HCT116 (cell line): ENCODE measurements around the gene KIAA1614. TPM values are rescaled to one million over a fixed set of nuclear protein-coding genes. Genes with fewer than 3 reads are reported as not detected.

ENCODE experiments used
- ATAC-seq: fragments of 200-7000 bp; cut with Tn5 transposase; 2 replicates; pipeline ENCODE4 v1.9.1; 2020; ENCODE audit warnings: mild to moderate bottlenecking, moderate library complexity
- BruUV-seq: library from RNA; stranded (reverse); fragments of 400-500 nt; replicated peaks from 2 replicates; lab custom pipeline; 2021; lab: Mats Ljungman, UMichigan
- CTCF ChIA-PET: fragments of 300-600 bp; sonication (Branson Sonifier 250); formaldehyde crosslinking; loops from one replicate; lab custom pipeline; 2021; ENCODE audit warnings: antibody characterized with exemption; lab: Charles Lee
- POLR2A ChIA-PET: fragments of 300-600, 350-600 bp; sonication (Branson Sonifier 250); formaldehyde crosslinking; loops from one replicate; lab custom pipeline; 2021; ENCODE audit warnings: antibody characterized with exemption; lab: Charles Lee
- RAD21 ChIA-PET, 2 experiments: fragments of 300-600 bp; sonication (Branson Sonifier 250); formaldehyde crosslinking; loops; one replicate each; lab custom pipeline; 2023; ENCODE audit warnings: low total read pairs in 2 of 2; ENCODE audit not compliant: uncharacterized antibody in 2 of 2, unreplicated experiment in 2 of 2, low non-redundant PET in 1 of 2; lab: Charles Lee
- DNase-seq: peaks from one replicate; pipeline ENCODE4 v3.0.0-alpha.2; 2010; ENCODE audit warnings: low read depth, low spot score
- H2AFZ ChIP-seq: fragments of 200-600 bp; shearing (Covaris generic), sonication (generic); 2 replicates; pipeline ENCODE4 v1.6.1; 2017; ENCODE audit warnings: low read depth, mixed run types, mixed read lengths, antibody characterized with exemption, low read length; ENCODE audit not compliant: poor library complexity, severe bottlenecking
- H3K27ac ChIP-seq: 2 replicates; pipeline ENCODE4 v1.5.1; 2012; ENCODE audit warnings: low read depth, low read length
- H3K27me3 ChIP-seq: fragments of 200-600 bp; sonication (generic); 2 replicates; pipeline ENCODE4 v1.6.1; 2016; ENCODE audit warnings: mixed run types, low read length, mixed read lengths; ENCODE audit not compliant: insufficient read depth
- H3K36me3 ChIP-seq, 2 experiments: fragments of 200-500 bp in 1 of 2; fragments of 200-600 bp in 1 of 2; sonication (Bioruptor generic) in 1 of 2; sonication (generic) in 1 of 2; 2 replicates each; pipeline versions ENCODE4 v1.5.1 to v1.6.1; 2014 to 2016; ENCODE audit warnings: low read length in 2 of 2, inconsistent platforms in 1 of 2, mixed read lengths in 1 of 2, mixed run types in 1 of 2; ENCODE audit not compliant: insufficient read depth in 2 of 2, control insufficient read depth in 1 of 2
- H3K4me1 ChIP-seq, 2 experiments: fragments of 200-600 bp in 1 of 2; sonication (generic) in 1 of 2; 2 replicates each; pipeline versions ENCODE4 v1.5.1 to v1.6.1; 2012 to 2017; ENCODE audit warnings: low read length in 2 of 2, inconsistent platforms in 1 of 2, mild to moderate bottlenecking in 1 of 2, mixed read lengths in 1 of 2, mixed run types in 1 of 2, moderate library complexity in 1 of 2; ENCODE audit not compliant: insufficient read depth in 2 of 2, control insufficient read depth in 1 of 2
- H3K4me2 ChIP-seq: fragments of 200-600 bp; sonication (generic); 2 replicates; pipeline ENCODE4 v1.6.1; 2017; ENCODE audit warnings: mixed run types, low read length, mixed read lengths
- H3K4me3 ChIP-seq, 2 experiments: fragments of 200-600 bp in 1 of 2; sonication (generic) in 1 of 2; replicated peaks in 1 of 2; 2 replicates each; pipeline ENCODE4 v1.5.1; 2011 to 2016; ENCODE audit warnings: low read length in 2 of 2, control low read depth in 1 of 2, low read depth in 1 of 2, mild to moderate bottlenecking in 1 of 2, mixed read lengths in 1 of 2, mixed run types in 1 of 2
- H3K79me2 ChIP-seq: fragments of 200-600 bp; sonication (generic); 2 replicates; pipeline ENCODE4 v1.6.1; 2017; ENCODE audit warnings: mild to moderate bottlenecking, mixed run types, low read length, moderate library complexity, mixed read lengths; ENCODE audit not compliant: insufficient read depth
- H3K9ac ChIP-seq: fragments of 200-600 bp; sonication (generic); 2 replicates; pipeline ENCODE4 v1.6.1; 2016; ENCODE audit warnings: low read length, mixed read lengths
- H3K9me2 ChIP-seq: fragments of 200-600 bp; sonication (generic), shearing (Covaris generic); 2 replicates; pipeline ENCODE4 v1.6.1; 2017; ENCODE audit warnings: mixed run types, mild to moderate bottlenecking, moderate library complexity; ENCODE audit not compliant: insufficient read depth
- H3K9me3 ChIP-seq, 2 experiments: fragments of 200-500 bp in 1 of 2; fragments of 200-600 bp in 1 of 2; sonication (Bioruptor generic) in 1 of 2; sonication (generic) in 1 of 2; 2 replicates each; pipeline ENCODE4 v1.6.1; 2014 to 2017; ENCODE audit warnings: low read length in 2 of 2, mixed read lengths in 2 of 2, inconsistent platforms in 1 of 2, low read depth in 1 of 2, mild to moderate bottlenecking in 1 of 2, mixed run types in 1 of 2, moderate library complexity in 1 of 2; ENCODE audit not compliant: control insufficient read depth in 1 of 2, insufficient read depth in 1 of 2
- H4K20me1 ChIP-seq: fragments of 200-600 bp; sonication (generic), shearing (Covaris generic); 2 replicates; pipeline ENCODE4 v1.6.1; 2017; ENCODE audit warnings: mixed run types, mild to moderate bottlenecking, moderate library complexity; ENCODE audit not compliant: insufficient read depth
- ATF3 ChIP-seq: IDR thresholded peaks from 2 replicates; pipeline ENCODE4 v1.6.1; 2012
- CBX3 ChIP-seq: IDR thresholded peaks from 2 replicates; pipeline ENCODE4 v1.6.1; 2012; ENCODE audit warnings: low read depth
- CEBPB ChIP-seq: IDR thresholded peaks from 2 replicates; pipeline ENCODE4 v1.6.1; 2012; ENCODE audit warnings: low read depth
- CTCF ChIP-seq, 3 experiments: fragments of 200-600 bp in 1 of 3; sonication (generic) in 1 of 3; IDR thresholded peaks in 2 of 3; conservative IDR thresholded peaks in 1 of 3; 2 replicates each; pipeline ENCODE4 v1.5.1; 2012 to 2017; ENCODE audit warnings: low read depth in 2 of 3, low read length in 2 of 3, antibody characterized with exemption in 1 of 3, borderline replicate concordance in 1 of 3, control low read depth in 1 of 3, mild to moderate bottlenecking in 1 of 3, mixed read lengths in 1 of 3, mixed run types in 1 of 3, moderate library complexity in 1 of 3; ENCODE audit not compliant: insufficient read depth in 1 of 3
- EGR1 ChIP-seq: IDR thresholded peaks from 2 replicates; pipeline ENCODE4 v1.6.1; 2012; ENCODE audit warnings: low read depth
- ELF1 ChIP-seq: IDR thresholded peaks from 2 replicates; pipeline ENCODE4 v1.6.1; 2012; ENCODE audit warnings: low read depth, borderline replicate concordance
- EZH2phosphoT487 ChIP-seq: fragments of 200-600 bp; IDR thresholded peaks from 2 replicates; pipeline ENCODE4 v1.6.1; 2018; ENCODE audit warnings: antibody characterized with exemption, borderline replicate concordance
- FOSL1 ChIP-seq: IDR thresholded peaks from 2 replicates; pipeline ENCODE4 v1.6.1; 2012; ENCODE audit warnings: low read depth
- JUND ChIP-seq: IDR thresholded peaks from 2 replicates; pipeline ENCODE4 v1.6.1; 2012
- MAX ChIP-seq: IDR thresholded peaks from 2 replicates; pipeline ENCODE4 v1.6.1; 2012
- POLR2AphosphoS5 ChIP-seq: IDR thresholded peaks from 2 replicates; pipeline ENCODE4 v1.6.1; 2011; ENCODE audit warnings: mild to moderate bottlenecking, low read depth, low read length, moderate library complexity
- RAD21 ChIP-seq: IDR thresholded peaks from 2 replicates; pipeline ENCODE4 v1.6.1; 2012; ENCODE audit warnings: low read depth, mild to moderate bottlenecking
- REST ChIP-seq: IDR thresholded peaks from 2 replicates; pipeline ENCODE4 v1.6.1; 2012; ENCODE audit warnings: low read depth
- SIN3A ChIP-seq: IDR thresholded peaks from 2 replicates; pipeline ENCODE4 v1.6.1; 2012; ENCODE audit warnings: low read depth
- SP1 ChIP-seq: IDR thresholded peaks from 2 replicates; pipeline ENCODE4 v1.6.1; 2012; ENCODE audit warnings: low read depth
- SRF ChIP-seq: IDR thresholded peaks from 2 replicates; pipeline ENCODE4 v1.6.1; 2012; ENCODE audit warnings: low read depth
- YY1 ChIP-seq: IDR thresholded peaks from 2 replicates; pipeline ENCODE4 v1.6.1; 2011; ENCODE audit warnings: low read length, low read depth, moderate library complexity, mild to moderate bottlenecking; ENCODE audit not compliant: insufficient replicate concordance; ENCODE audit errors: extremely low read depth
- ZBTB33 ChIP-seq: IDR thresholded peaks from 2 replicates; pipeline ENCODE4 v1.6.1; 2011; ENCODE audit warnings: mild to moderate bottlenecking, low read length, moderate library complexity; ENCODE audit not compliant: insufficient replicate concordance; ENCODE audit errors: extremely low read depth
- ZFX ChIP-seq: fragments of 450-650 bp; IDR thresholded peaks from 2 replicates; pipeline ENCODE4 v1.6.1; 2017
- ZNF274 ChIP-seq: fragments of 200-500 bp; sonication (Bioruptor generic); IDR thresholded peaks from 2 replicates; pipeline ENCODE4 v1.6.1; 2014; ENCODE audit warnings: mild to moderate bottlenecking, low read depth, low read length, inconsistent platforms
- intact Hi-C: fragments of 100-400 bp; cut with micrococcal nuclease; formaldehyde crosslinking; loops from 2 replicates; pipeline ENCODE4 v1.10.0; 2022
- total RNA-seq: library from RNA; stranded (reverse); gene quantifications from one replicate; pipeline ENCODE4 v1.2.1, GENCODE V29; 2021; ENCODE audit not compliant: unreplicated experiment

The KIAA1614 gene
- total RNA-seq, 1 experiment from 2014 or later: 0.25 TPM

GRCh38 chr1:180918519-180918918 lies 5.8 kb downstream of the KIAA1614 start:
- no peak overlapping the region for H3K4me3 ChIP-seq
- intact Hi-C loops: no loop called here
- no peaks in the 10 kb centered on the region for H4K20me1 ChIP-seq
- H2AFZ ChIP-seq: no peak overlapping the region
- BruUV-seq: no TSS peak
- POLR2A ChIA-PET: no interaction called here
- TF ChIP-seq EGR1: no peak
- TF ChIP-seq RAD21: no peak
- TF ChIP-seq JUND: no peak
- TF ChIP-seq YY1: no peak
- no peak for TF ChIP-seq SIN3A
- TF ChIP-seq ATF3: no peak
- no peak for TF ChIP-seq EZH2phosphoT487
- TF ChIP-seq ELF1: no peak
- no peak for TF ChIP-seq CBX3
- no peak for TF ChIP-seq SP1
- no peak for TF ChIP-seq REST
- no peak for TF ChIP-seq FOSL1
- no peak for TF ChIP-seq ZBTB33
- no peak for TF ChIP-seq ZFX
- no peak for TF ChIP-seq SRF
- no peak for TF ChIP-seq MAX
- TF ChIP-seq CEBPB: no peak
- no peak for TF ChIP-seq ZNF274
- no peak for TF ChIP-seq POLR2AphosphoS5
- no peak for TF ChIP-seq CTCF (IDR thresholded peaks at IDR 0.05 in 2 of 3, conservative IDR thresholded peaks at IDR 0.05 in 1 of 3; ENCODE audit: borderline replicate concordance in 1 of 3, insufficient read depth in 1 of 3, low read depth in 2 of 3, low read length in 2 of 3)
- H3K4me1 ChIP-seq: no peaks in the 10 kb centered on the region
- H3K9me3 ChIP-seq: no peaks in the 10 kb centered on the region
- H3K36me3 ChIP-seq: no peaks in the 10 kb centered on the region
- ATAC-seq (no peak), DNase-seq (no peak)
- no peaks in the 10 kb centered on the region for H3K9me2 ChIP-seq
- no peaks in the 10 kb centered on the region for H3K79me2 ChIP-seq
- CTCF ChIA-PET: no interaction called here
- no peaks in the 10 kb centered on the region for H3K27me3 ChIP-seq
- H3K27ac ChIP-seq: no peak overlapping the region
- RAD21 ChIA-PET: no interaction called here
- H3K4me2 ChIP-seq: no peak overlapping the region
- no peak overlapping the region for H3K9ac ChIP-seq
